ENCODE results near the gene PIK3CB.
"Not testable (repeated sequence)": the region's sequence is repeated elsewhere in the genome, so short reads cannot be mapped to it uniquely, and the experiment has no call there.

Gene PIK3CB

GRCh38 chr3:138732456-138732855, 102.3 kb downstream of the PIK3CB start:
- DNase-seq, result no peak

DNA sequence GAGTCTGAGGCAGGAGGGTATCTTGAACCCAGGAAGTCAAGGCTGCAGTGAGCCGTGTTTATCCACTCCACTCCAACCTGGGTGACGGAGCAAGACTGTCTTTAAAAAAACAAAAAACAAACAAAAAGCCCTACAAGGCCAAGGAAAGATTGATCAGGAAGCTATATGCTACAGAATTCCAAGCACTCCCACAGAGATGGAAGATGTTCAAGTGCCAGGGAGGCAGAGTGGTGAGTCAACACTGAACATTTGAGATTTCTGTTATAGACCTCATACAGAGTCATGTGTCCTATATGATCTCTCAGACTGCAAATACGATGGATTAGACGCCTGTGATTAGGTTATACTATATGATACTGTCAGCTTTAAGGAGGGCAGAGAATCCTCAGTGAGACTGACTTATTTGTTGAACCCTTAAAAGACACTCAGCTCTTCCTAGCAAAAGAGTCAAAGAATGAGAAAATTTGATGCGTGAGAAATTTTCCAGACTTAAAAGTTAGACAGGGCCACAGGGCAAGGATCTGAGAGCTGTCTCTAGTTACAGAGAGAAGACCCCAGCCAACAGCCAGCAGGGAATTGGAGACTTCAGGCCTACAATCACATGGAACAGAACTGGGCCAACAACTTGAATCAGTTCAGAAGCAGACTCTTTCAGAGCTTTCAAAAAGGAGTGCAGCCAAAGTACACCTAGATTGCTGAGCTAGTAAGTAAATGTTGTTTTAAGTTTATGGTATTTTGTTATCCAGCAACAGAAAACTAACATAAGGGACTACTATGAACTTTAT, 107.6 kb downstream of the PIK3CB start:
- DNase-seq, result no peak

DNA sequence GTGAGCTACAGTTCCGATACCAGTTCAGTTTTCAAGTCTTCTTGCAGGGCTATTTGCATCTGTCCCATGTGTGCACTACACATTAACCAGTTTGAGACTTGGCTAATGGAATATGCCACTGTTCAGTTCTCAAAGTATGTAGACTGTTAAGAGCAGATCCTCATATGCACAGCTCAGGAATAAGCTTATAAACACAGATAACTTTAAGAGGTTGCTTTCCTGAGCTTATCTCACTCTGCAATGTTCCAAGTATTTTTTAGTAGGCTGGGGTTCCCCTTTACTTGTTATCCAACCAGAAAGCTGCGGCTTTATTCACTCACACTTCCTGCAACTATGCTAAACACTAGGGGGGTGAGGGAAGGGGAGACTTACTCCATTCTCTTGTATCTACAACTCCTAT, 108.7 kb downstream of the PIK3CB start:
- DNase-seq, result not testable (repeated sequence)

- no peak for DNase-seq
These were observed 109.6 kb downstream of the PIK3CB start for GRCh38 chr3:138725116-138725515.

- DNase-seq, result no peak
These were observed 110.3 kb downstream of the PIK3CB start for GRCh38 chr3:138724443-138724842.

DNA sequence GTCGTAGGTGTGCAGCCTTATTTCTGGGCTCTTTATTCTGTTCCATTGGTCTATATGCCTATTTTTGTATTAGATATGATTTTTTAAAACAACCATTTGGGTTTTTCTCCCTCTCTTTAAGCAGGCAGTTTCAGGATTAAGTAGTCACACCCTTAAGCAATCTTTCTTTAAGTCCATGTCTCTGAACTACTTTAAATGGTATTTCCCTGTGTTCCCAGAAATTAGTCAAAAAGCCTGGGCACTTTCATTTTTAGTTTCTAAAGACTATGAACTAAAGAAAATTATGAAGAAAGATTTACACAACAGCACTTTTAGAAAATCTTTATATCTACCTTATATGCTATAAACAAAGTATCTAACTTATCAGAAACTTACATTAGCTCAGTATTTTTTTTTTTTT, 115.9 kb downstream of the PIK3CB start:
- DNase-seq, result no peak

GRCh38 chr3:138717348-138717747, 117.4 kb downstream of the PIK3CB start:
- no peak for DNase-seq

DNA sequence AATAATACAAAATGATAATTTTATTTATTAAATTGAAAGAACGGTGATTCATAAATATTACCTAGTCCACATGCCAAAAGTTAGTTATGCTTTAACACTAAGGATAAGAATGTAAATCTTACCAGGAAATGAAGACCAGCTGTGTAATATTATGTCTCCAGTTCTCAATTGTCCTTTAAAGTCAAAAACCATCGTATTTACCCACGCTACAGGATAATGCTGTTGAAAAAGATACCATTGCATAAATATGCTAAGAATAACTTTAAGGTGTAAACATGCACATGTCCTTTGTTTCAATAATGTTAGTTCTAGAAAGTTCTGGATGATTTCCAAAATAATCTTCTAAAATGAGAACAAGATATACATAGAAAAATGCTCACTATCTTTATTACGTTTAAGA, 122.6 kb downstream of the PIK3CB start:
- no peak for DNase-seq

GRCh38 chr3:138705675-138706074, 129.1 kb downstream of the PIK3CB start:
- DNase-seq, result no peak

- DNase-seq, result no peak
These were observed 137.9 kb downstream of the PIK3CB start for GRCh38 chr3:138696666-138697370.

DNA sequence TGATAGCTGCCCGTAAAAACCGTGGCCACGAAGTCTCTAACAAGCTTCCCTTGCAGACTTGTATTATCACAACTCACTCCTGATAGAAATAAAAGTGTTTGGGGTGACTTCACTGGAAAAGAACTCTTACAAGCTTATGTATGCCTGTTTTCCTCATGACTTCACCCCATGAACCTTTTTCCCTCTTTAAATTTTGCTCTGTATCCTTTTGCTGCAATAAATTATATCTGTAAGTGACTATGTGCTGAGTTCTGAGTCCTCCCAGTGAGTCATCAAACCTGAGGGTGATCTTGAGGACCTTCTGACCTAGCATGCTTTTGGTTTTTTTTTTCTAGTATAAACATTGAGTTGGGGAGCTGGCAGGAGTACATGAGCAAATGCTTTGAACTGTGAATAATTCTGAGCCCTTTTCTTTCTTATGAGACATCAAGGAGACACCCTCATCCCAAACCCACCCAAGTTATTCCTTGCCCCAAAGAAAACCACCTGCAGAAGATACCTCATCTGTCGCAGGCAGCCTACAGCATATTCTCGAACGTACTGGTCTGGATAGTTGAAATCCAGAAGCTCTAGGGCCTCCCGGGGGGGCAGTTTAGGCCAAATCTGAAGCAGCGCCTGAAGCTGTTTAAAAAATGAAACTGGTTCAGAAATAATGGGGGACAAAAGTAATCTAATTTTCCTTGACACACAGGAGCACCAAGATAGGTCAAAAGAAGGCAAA, 140.3 kb downstream of the PIK3CB start:
- no peak for DNase-seq

- no peak for DNase-seq
These were observed 142.6 kb downstream of the PIK3CB start for GRCh38 chr3:138692152-138692551.

DNA sequence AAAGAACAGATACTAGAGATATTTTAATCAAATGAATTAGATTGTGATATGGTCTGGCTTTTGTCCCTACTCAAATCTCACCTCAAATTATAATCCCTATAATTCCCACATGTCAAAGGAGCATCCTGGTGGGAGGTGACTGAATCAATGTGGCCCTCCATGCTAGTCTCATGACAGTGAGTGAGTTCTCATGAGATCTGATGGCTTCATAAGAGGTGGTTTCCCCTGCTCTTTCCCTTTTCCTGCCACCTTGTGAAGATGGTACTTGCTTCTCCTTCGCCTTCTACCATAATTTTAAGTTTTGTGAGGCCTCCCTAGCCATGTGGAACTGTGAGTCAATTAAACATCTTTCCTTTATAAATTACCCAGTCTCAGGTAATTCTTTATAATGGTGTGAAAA, 143.4 kb downstream of the PIK3CB start:
- no peak for DNase-seq

- DNase-seq, result no peak
These were observed 144.7 kb downstream of the PIK3CB start for GRCh38 chr3:138690036-138690435.

- no peak for DNase-seq
These were observed 145.8 kb downstream of the PIK3CB start for GRCh38 chr3:138688871-138689299.

DNA sequence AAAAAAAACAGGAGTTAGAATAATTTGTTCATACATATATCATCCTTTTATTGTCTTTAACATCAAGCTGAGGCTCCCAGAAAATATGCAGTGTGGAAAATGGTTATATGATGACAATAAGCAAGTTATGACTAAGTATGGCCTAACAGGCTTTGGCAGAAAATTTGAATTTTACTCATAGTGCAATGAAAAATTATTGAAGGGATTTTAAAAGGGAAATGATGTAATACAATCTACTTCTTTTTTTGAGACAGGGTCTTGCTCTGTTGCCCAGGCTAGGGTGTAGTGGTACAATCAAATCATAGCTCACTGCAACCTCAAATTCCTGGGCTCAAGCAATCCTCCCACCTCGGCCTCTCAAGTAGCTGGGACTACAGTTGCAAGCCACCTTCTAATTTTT, 147.5 kb downstream of the PIK3CB start:
- DNase-seq, result no peak

DNA sequence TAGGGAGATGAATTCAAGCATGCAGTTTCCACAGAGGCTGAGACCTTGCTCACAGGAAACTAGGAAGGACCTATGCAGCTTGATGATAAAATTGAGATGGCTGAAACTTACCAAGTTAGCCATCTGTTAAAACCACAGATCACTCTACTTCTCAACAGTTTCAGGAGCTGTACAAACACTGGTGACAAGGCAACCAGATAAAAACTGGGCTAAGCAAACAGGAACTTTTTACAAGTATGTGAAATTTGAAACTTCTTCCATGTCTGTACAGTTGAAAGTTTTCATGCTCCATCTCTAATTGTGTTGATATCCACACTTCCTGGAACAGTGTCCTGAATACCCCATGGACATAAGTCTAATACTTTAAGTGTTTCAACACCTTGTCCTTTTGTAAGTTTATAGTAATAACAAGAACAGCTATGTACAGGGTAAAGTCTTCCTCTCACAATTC, 147.9 kb downstream of the PIK3CB start:
- DNase-seq, result no peak

GRCh38 chr3:138684396-138684795, 150.3 kb downstream of the PIK3CB start:
- DNase-seq, result no peak

GRCh38 chr3:138682648-138683047, 152.1 kb downstream of the PIK3CB start:
- no peak for DNase-seq

DNA sequence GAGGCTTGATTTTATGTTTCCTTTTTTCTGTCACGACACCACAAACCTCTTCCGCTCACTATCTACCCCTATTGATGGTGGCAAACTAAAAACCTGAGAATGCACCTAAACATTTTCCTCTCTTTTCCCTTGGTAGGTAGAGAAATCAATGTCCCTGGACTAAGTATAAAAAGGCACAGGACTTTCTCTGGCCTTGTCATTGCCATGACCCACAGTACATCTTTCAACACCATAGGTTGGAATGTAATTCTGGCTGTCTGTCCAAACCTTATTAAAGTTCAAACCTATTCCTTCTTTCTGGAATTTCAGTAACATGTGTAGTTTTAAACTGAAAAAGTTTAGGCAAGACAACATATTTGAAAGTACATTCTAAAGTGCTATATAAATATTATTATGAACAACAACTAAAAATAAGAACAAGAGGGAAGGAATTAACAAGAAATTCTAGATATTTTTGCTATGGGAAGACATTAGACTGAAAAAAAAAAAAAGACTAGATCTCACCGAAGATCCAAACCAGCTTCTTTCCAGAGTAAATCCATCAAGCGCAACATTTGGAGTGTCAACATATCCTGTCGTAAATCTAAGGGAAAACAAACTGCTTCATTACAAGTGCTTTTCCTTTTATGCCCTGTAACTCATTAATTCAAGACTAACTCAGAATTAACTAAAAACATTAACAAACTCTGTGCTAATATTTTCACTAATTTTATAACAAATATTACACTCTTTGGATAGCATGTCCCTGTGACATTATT, 153.1 kb downstream of the PIK3CB start:
- peak in 1 of 3 experiments; percentile 27 for DNase-seq

- DNase-seq, result not testable (repeated sequence)
These were observed 153.8 kb downstream of the PIK3CB start for GRCh38 chr3:138680974-138681373.

DNA sequence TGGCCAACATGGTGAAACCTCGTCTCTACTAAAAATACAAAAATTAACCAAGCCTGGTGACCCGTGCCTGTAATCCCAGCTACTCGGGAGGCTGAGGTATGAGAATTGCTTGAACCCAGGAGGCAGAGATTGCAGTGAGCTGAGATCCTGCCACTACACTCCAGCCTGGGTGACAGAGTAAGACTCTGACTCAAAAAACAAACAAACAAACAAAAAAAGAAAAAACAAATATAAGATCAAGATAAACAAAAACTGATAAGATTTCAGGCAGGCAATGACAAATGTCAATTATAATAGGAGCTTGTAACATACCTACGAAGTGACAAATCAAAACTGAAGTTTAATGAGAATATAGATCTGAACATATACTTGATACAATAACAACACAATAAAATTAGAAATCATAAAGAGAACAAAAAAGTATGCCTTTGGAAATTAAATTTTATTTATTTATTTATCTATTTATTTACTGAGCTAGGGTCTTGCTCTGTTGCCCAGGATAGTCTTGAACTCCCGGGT, 155.8 kb downstream of the PIK3CB start:
- no peak for DNase-seq

- no peak for DNase-seq
These were observed 156.6 kb downstream of the PIK3CB start for GRCh38 chr3:138678086-138678485.
